ENCODE measurements around the gene VPS26C.
A peak's percentile ranks its signal among the peaks of the same experiment; 100 is the strongest.
"Not testable (repeated sequence)": the region's sequence is repeated elsewhere in the genome, so short reads cannot be mapped to it uniquely, and the experiment has no call there.

VPS26C gene

DNA sequence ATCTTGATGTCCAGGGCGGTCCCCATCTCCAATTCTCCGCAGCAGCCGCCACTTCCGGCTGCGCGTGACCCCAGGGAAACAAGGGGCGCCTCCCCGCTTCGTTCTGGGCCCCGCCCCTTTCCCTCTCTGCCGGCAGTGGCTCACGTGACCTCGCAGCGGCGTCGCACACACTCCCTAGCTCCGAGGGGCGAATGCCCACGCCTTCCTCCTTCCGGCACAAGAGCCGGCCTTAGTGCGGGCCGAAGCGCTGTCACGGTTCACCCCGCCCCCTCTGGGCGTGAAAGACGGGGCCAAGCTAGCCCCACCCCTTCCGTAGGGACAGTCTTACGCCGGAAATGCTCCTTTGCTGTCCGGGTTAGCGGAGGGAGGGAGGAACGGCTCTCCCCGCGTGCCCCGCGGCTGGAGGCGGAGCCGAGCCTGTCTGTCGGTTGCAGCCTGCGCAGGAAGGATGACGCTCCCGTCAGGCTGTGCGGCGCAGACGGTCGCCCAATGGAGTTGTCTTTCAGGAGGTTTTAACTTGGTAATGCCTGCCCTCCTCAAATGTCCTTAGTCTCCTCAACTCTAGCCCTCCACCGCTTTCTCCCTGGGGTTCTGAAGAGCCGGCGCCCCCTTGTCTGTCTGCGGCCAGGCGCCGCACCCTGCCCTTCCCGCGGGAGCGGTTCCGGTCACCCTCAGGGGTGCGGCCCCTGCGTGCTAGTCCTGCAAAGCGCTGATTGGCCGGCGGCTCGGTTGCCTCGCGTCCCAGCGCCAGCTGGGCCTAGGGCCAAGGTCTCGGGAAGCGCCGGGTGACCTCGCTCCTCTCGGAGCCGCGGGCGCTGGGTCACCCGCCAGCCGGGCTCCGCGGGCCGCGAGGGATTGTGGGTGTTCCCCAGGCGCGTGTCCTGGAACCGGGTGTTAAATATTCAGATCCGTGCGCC, at the start of gene VPS26C:
Gene VPS26C, minus strand, starts transcription at position 66 of the 917 bp plus-strand sequence. Its CDS starts 40 bp downstream, at position 26.
- peak; percentile 94 for DNase-seq

DNA sequence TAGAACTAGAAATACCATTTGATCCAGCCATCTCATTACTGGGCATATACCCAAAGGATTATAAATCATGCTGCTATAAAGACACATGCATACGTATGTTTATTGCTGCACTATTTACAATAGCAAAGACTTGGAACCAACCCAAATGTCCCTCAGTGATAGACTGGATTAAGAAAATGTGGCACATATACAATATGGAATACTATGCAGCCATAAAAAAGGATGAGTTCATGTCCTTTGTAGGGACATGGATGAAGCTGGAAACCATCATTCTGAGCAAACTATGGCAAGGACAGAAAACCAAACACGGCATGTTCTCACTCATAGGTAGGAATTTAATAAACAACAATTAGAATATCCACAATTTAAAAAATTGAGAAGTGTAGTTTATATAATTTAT, 48.9 kb upstream of the VPS26C start:
- not testable (repeated sequence) for DNase-seq

DNA sequence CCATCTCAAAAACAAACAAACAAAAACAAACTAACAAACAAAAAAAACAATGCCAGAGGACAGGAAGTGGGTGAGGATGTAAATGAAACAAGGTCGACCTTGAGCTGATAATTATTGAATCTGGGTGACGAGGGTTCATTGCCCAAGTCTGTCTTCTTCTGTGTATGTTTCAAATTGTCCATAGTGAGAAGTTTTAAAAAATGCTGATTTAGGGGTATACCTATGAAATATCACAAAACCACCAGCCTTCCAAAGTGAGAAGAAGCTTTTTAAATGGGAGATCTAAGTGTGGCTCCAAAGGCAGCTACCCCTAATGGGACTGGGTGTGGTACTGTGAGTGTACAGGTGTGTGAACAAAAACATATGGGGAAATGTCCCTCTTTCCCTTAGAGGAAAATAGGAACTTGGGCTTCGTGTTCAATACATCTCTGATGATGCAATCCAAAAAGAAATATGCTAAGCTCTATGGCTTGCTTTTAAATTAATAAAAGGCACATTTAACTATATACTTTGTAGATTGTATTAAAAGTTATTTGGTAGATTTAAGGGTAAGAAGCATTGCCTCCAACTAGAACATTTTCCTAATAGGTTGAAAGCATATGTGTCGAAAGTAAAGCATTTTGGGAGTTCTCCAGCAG, 33.1 kb upstream of the VPS26C start:
- no peak for DNase-seq

DNA sequence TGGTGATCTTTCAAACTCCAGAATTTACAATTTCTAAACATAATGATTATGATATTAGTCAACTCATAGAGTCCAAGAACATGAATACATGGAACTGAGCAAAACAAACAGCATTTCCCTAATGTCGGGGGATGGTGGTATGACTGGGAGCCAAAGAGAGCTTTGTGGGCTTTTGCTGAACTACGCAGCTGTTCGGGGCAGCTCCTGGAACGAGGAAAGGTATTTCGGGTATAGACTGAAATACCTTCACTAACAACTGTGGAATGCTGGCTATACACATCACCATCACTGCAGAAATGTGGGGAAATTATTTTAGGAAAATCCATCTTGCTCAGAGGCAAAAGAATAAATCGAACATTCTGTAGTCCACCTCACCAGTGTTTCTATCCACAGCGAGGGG, 30.2 kb upstream of the VPS26C start:
- DNase-seq = no peak

DNA sequence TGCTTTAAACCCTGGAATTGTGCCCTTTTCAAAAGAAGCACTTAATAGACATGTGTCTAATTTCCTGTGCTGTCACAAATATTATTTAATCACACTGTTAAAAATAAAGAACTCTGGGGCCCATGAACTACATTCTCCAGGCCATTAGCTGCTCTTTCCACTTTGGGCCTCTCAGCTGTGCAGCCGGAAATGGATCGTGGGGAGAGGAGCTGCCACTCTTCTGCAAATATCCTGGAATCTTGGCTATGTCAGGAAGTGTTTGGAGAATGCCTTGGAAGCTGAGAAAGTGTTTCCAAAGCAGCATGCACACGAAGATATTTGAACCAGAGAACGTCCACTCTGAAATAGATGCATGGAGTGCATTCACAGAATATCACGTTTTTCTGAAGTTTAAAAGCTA, 27.5 kb upstream of the VPS26C start:
- no peak for DNase-seq

DNA sequence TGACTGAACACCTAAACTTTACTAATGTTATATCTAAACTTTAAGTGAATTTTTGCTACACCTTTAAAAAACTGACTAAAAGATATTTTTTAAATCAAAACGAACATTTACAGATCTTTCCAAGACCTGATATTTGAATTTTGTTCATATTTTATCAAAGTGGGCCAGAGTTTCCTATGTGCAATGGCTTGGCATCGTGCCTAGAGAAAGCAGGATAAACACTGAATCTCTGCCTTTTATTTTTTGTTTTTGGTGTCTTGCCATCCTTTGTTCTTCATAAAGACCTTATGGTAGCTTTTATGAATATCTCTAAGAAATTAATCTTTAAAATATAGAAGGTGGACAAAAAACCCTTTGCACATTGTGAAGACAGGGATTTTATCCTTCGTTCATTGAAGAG, 25.8 kb upstream of the VPS26C start:
- no peak for DNase-seq

DNA sequence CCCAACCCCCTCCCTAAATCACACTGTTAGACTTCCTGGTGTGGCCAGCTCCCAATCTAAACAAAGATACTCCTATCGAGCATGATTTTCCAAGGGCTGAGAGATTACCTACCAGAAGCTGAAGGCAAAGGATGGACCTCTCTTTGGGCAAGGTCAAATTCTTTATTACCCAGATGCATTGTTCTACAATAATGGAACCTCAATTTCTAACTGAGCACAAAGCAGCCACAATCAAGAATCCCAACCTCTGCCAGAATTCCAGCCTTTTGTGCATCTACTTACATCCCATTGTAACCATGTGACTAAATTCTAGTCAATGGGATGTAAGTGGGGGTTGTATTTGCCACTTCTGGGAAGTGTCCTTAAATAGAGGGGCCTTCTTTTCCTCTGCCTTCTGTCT, 24.9 kb upstream of the VPS26C start:
- DNase-seq = no peak

DNA sequence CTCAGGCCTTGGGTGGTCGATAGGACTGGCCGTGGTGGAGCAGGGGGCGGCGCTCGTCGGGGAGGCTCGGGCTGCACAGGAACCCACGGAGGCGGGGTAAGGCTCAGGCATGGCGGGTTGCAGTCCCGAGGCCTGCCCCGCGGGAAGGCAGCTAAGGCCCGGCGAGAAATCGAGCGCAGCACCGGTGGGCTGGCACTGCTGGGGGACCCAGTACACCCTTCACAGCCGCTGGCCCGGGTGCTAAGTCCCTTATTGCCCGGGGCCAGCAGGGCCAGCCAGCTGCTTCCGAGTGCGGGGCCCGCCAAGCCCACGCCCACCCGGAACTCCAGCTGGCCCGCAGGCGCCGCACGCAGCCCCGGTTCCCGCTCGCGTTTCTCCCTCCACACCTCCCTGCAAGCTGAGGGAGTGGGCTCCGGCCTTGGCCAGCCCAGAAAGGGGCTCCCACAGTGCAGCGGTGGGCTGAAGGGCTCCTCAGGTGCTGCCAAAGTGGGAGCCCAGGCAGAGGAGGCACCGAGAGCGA, 16.1 kb upstream of the VPS26C start:
- not testable (repeated sequence) for DNase-seq

DNA sequence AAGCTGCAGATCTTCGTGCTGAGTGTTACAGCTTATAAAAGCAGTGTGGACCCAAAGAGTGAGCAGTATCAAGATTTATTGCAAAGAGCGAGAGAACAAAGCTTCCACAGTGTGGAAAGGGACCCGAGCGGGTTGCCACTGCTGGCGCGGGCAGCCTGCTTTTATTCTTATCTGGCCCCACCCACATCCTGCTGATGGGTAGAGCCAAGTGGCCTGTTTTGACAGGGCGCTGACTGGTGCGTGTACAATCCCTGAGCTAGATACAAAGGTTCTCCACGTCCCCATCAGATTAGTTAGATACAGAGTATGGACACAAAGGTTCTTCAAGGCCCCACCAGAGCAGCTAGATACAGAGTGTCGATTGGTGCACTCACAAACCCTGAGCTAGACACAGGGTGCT, 15.5 kb upstream of the VPS26C start:
- not testable (repeated sequence) for DNase-seq

DNA sequence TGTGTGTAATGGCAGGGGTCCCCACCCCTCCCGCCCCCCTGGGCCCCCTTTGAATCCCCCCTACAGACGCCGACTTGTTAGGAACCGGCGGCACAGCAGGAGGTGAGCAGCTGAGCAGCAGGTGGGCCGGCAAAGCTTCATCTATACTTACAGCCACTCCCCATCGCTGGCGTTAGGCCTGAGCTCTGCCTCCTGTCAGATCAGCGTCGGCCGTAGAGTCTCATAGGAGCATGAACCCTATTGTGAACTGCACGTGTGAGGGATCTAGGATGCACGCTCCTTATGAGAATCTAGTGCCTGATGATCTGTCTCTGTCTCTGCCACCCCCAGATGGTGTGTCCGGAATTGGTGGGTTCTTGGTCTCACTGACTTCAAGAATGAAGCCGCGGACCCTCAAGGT, 14.9 kb upstream of the VPS26C start:
- DNase-seq = no peak

DNA sequence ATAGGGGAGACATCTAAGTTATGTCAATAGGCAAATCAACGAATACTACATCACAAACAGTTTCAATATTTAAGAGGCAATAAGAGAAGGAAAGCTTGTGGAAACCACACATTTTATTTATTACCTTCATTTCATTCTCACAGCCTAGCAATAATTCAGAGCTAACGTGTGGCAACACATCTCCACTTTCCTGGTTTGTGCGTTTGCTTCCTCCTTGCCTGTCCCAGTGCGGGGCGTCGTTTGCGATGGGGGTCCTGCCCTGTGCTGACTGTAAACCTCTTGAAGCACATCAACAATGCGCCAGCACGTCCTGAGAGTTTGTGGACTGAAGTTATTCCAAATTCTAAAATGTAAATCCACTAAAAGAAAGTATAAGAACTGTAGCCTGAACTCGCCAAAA, 14.4 kb upstream of the VPS26C start:
- DNase-seq = no peak

DNA sequence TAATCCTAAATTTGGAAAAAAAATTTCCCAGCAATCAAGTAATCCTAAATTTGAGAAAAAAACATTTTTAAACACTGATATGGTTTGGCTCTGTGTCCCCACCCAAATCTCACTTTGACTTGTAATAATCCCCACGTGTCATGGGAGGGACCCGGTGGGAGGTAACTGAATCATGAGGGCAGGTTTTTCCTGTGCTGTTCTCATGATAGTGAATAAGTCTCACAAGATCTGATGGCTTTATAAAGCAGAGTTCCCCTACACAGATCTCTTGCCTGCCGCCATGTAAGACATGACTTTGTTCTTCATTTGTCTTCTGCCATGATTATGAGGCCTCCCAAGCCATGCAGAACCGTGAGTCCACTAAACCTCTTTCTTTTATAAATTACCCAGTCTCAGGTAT, 12.1 kb upstream of the VPS26C start:
- DNase-seq = not testable (repeated sequence)

DNA sequence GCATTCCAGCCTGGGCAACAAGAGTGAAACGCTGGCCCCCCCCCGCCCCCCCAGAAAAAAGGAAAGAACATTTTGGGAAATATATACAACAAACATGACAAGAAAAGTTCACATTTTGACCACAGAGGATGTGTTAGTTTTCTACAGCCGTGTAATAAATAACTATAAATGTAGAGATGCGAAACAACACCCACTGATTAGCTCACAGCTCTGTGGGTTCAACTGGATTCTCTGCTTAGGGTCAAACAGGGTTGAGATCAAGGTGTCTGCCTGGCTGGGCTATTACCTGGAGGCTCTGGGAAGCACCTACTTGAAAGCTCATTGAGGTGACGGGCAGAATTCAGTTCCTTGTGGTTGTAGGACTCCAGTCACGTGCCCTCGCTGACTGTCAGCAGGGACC, 11.1 kb upstream of the VPS26C start:
- no peak for DNase-seq

DNA sequence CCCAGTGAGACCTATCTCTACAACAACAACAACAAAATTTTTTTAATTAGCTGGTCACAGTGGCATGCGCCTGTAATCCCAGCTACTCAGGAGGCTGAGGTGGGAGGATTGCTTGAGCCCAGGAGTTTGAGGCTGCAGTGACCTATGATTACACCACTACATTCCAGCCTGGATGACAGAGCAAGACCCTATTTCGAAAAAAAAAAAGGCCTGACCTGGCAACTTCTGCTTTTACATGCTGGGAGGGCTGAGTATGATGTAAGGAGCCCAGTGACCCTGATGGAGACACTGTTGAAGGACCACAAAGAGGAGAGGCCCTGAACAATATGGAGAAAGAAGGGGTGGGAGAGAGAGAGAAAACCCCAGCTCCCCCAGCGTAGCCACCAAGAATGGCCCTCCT, 9.2 kb upstream of the VPS26C start:
- DNase-seq = no peak

DNA sequence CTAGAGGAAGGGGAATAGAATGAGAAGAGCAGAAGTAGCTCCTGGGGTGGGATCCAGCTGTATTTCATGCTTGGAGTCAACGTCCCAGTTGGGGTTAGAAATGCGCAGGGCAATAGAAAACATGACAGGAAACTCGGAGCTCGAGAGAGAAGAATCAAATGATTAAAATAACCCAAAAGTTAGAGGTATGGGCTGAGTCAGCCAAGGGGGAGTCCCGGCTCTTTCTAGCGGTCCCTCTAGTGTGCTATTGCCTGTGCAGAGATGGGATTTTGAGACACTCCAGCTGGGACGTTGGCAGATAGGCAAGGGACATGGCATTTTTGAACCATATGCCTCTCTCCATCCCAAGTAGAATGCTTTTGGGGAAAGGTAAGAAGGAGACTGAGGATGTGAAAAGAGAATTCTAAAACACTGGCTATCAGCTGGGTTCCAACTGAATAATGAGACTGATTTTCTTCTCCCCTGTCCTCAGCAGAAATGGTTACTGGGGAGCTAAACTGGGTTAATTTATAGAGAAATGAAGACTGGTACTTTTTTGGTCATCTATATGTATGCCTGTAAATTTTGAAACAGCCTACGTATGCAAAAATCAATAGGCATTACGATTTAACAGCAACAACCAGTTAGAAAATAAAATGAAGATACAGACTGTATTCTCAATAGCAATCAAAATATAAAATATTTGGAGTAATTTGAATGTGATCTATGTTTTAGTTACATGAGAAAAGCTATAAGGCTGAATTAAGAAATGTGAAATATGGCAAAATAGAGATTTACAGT, 7.0 kb upstream of the VPS26C start:
- DNase-seq = no peak

DNA sequence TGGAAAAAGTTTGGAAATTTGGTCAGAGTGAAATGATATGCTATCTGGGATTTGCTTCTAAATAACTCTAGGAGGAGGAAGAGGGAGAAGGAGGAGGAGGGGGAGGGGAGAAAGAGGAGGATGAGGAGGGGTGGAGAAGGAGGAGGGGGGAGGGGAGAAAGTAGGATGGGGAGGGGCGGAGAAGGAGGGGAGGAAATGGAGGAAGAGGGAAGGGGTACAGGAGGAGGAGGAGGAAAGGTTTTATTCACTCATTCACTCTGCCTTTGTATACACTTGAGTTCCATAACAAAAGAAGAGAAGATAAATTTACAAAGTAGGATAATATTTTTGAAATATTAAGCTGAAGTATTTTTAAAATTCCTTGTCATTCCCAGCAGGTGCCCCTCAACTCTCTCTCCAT, 6.3 kb upstream of the VPS26C start:
- no peak for DNase-seq

DNA sequence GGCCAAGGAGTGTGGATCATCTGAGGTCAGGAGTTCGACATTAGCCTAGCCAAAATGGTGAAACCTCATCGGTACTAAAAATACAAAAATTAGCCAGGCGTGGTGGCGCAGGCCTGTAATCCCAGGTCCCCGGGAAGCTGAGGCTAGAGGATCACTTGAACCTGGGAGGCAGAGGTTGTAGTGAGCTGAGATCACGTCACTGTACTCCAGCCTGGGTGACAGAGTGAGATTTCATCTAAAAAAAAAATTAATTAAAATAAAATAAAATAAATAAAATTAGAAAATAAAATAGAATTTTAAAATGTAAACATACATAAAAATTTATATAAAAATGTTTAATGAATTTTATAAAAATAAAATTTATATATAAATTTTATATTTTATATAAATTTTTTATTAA, 5.8 kb upstream of the VPS26C start:
- no peak for DNase-seq

DNA sequence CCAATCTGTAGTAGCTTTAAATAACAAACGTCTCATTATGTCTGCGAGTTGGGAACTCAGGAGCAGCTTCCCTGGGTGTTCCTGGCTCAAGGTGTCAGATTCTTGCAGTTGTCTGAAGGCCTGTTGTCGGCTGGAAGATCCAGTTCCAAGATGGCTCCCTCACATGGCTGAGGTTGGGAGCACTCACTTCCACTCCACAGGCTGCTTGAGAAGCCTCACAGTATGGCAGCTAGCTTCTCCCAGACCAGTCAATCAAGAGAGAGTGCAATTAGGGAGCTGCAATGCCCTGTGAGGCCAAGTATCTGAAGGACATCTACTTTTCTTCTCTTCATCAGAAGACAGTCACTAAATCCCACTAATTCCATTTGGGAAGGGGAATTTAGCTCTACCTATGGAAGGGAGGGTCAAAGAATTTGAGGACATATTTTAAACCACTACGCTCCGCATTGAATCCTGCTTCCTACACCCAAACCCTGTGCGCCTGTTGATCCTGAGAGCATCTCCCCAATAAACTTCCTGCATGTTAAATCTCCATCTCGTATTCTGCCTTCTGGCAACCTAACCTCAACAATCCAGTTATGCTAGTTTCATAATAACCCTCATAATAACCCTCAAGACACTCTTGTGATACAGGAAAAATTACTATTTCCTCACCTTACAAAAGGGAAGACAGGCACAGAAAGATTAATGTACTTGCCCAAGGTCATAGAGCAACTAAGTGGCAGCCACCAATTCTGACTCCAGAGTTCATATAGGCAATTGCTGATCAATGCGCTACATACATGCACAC, 3.6 kb upstream of the VPS26C start:
- no peak for DNase-seq

DNA sequence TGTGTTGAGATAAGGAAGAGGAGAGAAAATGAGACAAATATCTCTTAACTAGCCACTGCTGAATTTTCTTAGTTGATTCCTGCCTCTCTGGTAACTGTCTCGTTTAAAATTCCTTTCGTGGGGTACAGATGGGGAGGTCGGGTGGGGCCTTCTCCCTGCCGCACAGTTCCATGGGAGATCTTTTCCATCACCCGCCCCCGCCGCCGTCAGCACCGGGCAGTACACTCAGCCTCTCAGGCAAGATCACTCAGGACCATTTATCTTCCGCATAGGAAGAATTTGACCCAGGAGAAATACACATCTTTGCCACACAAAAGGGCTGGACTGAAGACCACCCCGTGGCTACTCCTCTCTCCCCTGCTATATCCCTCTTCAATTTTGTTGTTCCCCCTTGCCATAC, 2.3 kb upstream of the VPS26C start:
- no peak for DNase-seq

DNA sequence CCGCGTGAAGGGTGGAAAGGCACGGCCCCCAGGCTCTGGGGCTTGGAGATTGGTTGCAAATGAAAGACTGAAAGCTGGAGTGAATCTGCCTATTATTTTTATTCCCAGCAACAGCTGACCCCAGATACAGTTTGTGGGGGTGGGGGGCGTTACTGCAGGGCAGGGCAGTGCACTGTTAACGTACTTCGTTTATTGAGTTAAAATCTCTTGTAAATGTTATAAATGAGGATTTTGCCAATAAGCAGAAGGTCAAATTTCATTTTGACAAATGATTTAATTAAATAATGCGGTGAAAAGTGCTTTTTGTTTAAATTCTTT, 1.0 kb upstream of the VPS26C start:
- no peak for DNase-seq

DNA sequence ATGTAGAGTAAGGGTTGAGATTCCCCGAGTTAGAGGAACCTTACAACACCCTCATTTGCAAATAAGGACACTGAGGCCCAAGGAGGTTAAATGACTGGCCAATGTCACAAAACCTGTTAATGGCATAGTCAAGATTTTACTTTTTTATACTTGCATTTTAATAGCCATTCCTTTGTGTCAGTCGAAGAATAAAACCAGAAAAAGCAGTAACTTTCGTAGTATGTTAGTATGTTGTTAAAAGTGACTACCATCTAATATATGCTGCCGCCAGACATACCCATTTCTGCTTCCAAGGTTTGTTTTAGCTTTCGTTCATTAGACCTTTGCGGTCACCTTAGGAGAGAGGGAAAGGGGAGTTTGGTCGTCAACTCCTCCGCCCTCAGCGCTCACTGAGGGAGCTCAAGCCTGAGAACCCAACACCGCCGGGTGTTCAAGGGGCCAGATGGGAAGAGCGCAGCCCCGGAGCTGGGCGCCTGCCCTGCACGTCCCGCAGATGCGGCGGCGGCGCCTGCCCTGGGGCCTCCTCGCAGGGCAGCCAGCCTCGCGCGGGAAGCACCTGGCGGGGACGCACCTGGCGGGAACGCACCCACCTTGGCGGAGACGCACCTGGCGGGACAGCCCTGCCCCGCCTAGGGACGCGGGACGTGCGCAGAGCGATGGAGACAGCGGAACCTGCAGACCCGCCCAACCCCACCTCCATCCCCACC, 466 bp downstream of the VPS26C start:
- DNase-seq = no peak

DNA sequence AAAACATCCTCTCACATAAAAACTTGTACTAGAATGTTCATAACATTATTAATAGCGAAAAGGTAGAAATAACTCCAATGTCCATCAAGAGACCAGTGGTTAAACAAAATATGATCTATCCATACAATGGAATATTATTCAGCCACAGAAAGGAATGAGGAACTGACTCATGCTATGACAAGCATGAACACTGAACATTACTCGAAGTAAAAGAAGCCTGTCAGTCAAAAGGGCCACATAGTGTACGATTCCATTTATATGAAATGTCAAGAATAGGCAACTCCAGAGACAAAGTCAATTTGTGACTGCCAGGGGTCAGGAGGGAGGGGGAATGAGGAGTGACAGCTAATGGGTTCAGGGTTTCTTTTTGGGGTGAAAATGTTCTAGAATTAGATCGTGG, 2.3 kb downstream of the VPS26C start:
- DNase-seq = no peak
